SU-DHL-6 (cell line): ENCODE measurements around the gene DBN1.

Source experiments
- H2AFZ ChIP-seq: fragments of 200-600 bp; sonication (generic); 2 replicates; pipeline ENCODE4 v1.6.1; 2014; ENCODE audit warnings: low read depth, mild to moderate bottlenecking, moderate library complexity, mixed read lengths, antibody characterized with exemption, low read length; ENCODE audit not compliant: severe bottlenecking
- H3F3A ChIP-seq: fragments of 200-600 bp; shearing (Covaris generic); 2 replicates; pipeline ENCODE4 v1.6.0; 2016; ENCODE audit warnings: antibody characterized with exemption, mild to moderate bottlenecking; ENCODE audit not compliant: insufficient read depth
- H3K27ac ChIP-seq: fragments of 200-600 bp; sonication (generic); 2 replicates; pipeline ENCODE4 v1.5.1; 2016; ENCODE audit warnings: low read depth, mild to moderate bottlenecking, low read length, moderate library complexity, mixed read lengths
- H3K27me3 ChIP-seq: fragments of 200-600 bp; sonication (generic), shearing (Covaris generic); 2 replicates; pipeline ENCODE4 v1.6.0; 2014; ENCODE audit warnings: mild to moderate bottlenecking, low read length
- H3K36me3 ChIP-seq: fragments of 200-600 bp; sonication (generic); 2 replicates; pipeline ENCODE4 v1.6.1; 2014; ENCODE audit warnings: mild to moderate bottlenecking, low read length, mixed read lengths
- H3K4me2 ChIP-seq: fragments of 300-600, 200-600 bp; shearing (Covaris generic), sonication (generic); 2 replicates; pipeline ENCODE4 v1.6.0; 2014; ENCODE audit warnings: low read length, low read depth, mild to moderate bottlenecking; ENCODE audit not compliant: poor library complexity, severe bottlenecking
- H3K4me3 ChIP-seq: fragments of 200-600 bp; sonication (generic); 2 replicates; pipeline ENCODE4 v1.5.1; 2014; ENCODE audit warnings: antibody characterized with exemption, low read length, mild to moderate bottlenecking, mixed read lengths; ENCODE audit not compliant: insufficient read depth, poor library complexity, severe bottlenecking
- H3K79me2 ChIP-seq: fragments of 200-600 bp; sonication (generic); 2 replicates; pipeline ENCODE4 v1.6.1; 2014; ENCODE audit warnings: mild to moderate bottlenecking, low read length, moderate library complexity; ENCODE audit not compliant: insufficient read depth
- H3K9ac ChIP-seq: fragments of 200-600 bp; sonication (generic); 2 replicates; pipeline ENCODE4 v1.7.0; 2014; ENCODE audit warnings: mild to moderate bottlenecking, low read length
- H3K9me2 ChIP-seq: fragments of 200-600 bp; sonication (generic); replicated peaks from 2 replicates; pipeline ENCODE4 v1.6.1; 2014; ENCODE audit warnings: low read length; ENCODE audit not compliant: insufficient read depth
- H3K9me3 ChIP-seq: fragments of 200-600 bp; sonication (generic); 2 replicates; pipeline ENCODE4 v1.6.1; 2014; ENCODE audit warnings: low read length, mixed read lengths; ENCODE audit not compliant: insufficient read depth
- H4K20me1 ChIP-seq: fragments of 200-600 bp; sonication (generic); 2 replicates; pipeline ENCODE4 v1.6.1; 2014; ENCODE audit warnings: low read depth, mild to moderate bottlenecking, antibody characterized with exemption, low read length, moderate library complexity, mixed read lengths
- CTCF ChIP-seq: fragments of 200-600 bp; sonication (generic); IDR thresholded peaks from one replicate; pipeline ENCODE4 v1.5.1; 2017; ENCODE audit warnings: antibody characterized with exemption, mild to moderate bottlenecking, low read length, moderate library complexity; ENCODE audit not compliant: insufficient read depth, poor library complexity, severe bottlenecking
- EZH2phosphoT487 ChIP-seq: fragments of 200-600 bp; sonication (generic), shearing (Covaris generic); conservative IDR thresholded peaks from 2 replicates; pipeline ENCODE4 v1.6.1; 2018; ENCODE audit warnings: mild to moderate bottlenecking, antibody characterized with exemption, low read length, moderate library complexity, mixed read lengths

Gene DBN1

GRCh38 chr5:177440990-177441780, 32.2 kb downstream of the DBN1 start:
- TF ChIP-seq EZH2phosphoT487 (no peak), CTCF (no peak)
- Histone ChIP-seq H3K27me3 (no peaks in the 10 kb centered on the region), H3K9me3 (no peaks in the 10 kb centered on the region), H2AFZ (no peak overlapping the region), H3K79me2 (no peaks in the 10 kb centered on the region), H3K36me3 (no peaks in the 10 kb centered on the region), H3K27ac (no peak overlapping the region), H3K4me2 (no peak overlapping the region), H3K9me2 (no peaks in the 10 kb centered on the region), H4K20me1 (no peaks in the 10 kb centered on the region), H3F3A (peaks cover 14% of the 10 kb centered on the region), H3K4me3 (no peak overlapping the region), H3K9ac (no peak overlapping the region)

- Histone ChIP-seq H3K9me3 (no peaks in the 10 kb centered on the region), H3K4me2 (no peak overlapping the region), H3K9ac (no peak overlapping the region), H3K79me2 (no peaks in the 10 kb centered on the region), H4K20me1 (no peaks in the 10 kb centered on the region), H3K36me3 (no peaks in the 10 kb centered on the region), H3K9me2 (no peaks in the 10 kb centered on the region), H3K4me3 (no peak overlapping the region), H3K27me3 (no peaks in the 10 kb centered on the region), H3K27ac (no peak overlapping the region), H2AFZ (no peak overlapping the region), H3F3A (peaks cover 7% of the 10 kb centered on the region)
- TF ChIP-seq EZH2phosphoT487 (no peak), CTCF (no peak)
Observed at GRCh38 chr5:177440211-177440989, 33.0 kb downstream of the DBN1 start.

- Histone ChIP-seq H3K27ac (no peak overlapping the region), H3F3A (no peaks in the 10 kb centered on the region; the same call in none of the 2 replicates), H3K36me3 (no peaks in the 10 kb centered on the region)
Observed at GRCh38 chr5:177439518-177440053, 33.8 kb downstream of the DBN1 start.

More at GRCh38 chr5:177439518-177440053, 33.8 kb downstream of the DBN1 start:
- H3K9ac ChIP-seq: no peak overlapping the region
- H4K20me1 ChIP-seq: no peaks in the 10 kb centered on the region
- TF ChIP-seq EZH2phosphoT487: no peak
- no peak for TF ChIP-seq CTCF
- no peaks in the 10 kb centered on the region for H3K9me2 ChIP-seq
- no peaks in the 10 kb centered on the region for H3K27me3 ChIP-seq
- H3K9me3 ChIP-seq: no peaks in the 10 kb centered on the region
- H3K4me2 ChIP-seq: no peak overlapping the region
- no peak overlapping the region for H2AFZ ChIP-seq
- H3K4me3 ChIP-seq: no peak overlapping the region
- no peaks in the 10 kb centered on the region for H3K79me2 ChIP-seq
